Trophoblast cell (in vitro differentiated cells and primary cell): Measurements from ENCODE around the gene NECTIN2.

Source experiments
- DNase-seq, 2 donors: peaks; one replicate each; pipeline ENCODE4 v3.0.0-alpha.2; 2016
- H2AFZ ChIP-seq: 2 replicates; pipeline ENCODE4 v1.6.1; 2013; ENCODE audit warnings: low read length, moderate library complexity, mild to moderate bottlenecking; ENCODE audit not compliant: insufficient read depth, poor library complexity
- H2AK5ac ChIP-seq: 2 replicates; pipeline ENCODE4 v1.6.1; 2013; ENCODE audit warnings: mild to moderate bottlenecking, low read length
- H2BK120ac ChIP-seq: 2 replicates; pipeline ENCODE4 v1.6.1; 2013; ENCODE audit warnings: low read length, mild to moderate bottlenecking, moderate library complexity; ENCODE audit not compliant: insufficient read depth, poor library complexity
- H2BK12ac ChIP-seq: 2 replicates; pipeline ENCODE4 v1.6.1; 2013; ENCODE audit warnings: mild to moderate bottlenecking, low read length, moderate library complexity
- H2BK5ac ChIP-seq: 2 replicates; pipeline ENCODE4 v1.6.1; 2013; ENCODE audit warnings: low read length, low read depth, moderate library complexity, mild to moderate bottlenecking; ENCODE audit not compliant: poor library complexity
- H3K14ac ChIP-seq: 2 replicates; pipeline ENCODE4 v1.6.1; 2013; ENCODE audit warnings: mild to moderate bottlenecking, low read length
- H3K18ac ChIP-seq: 2 replicates; pipeline ENCODE4 v1.6.1; 2013; ENCODE audit warnings: mild to moderate bottlenecking, low read length
- H3K23ac ChIP-seq: 2 replicates; pipeline ENCODE4 v1.6.1; 2013; ENCODE audit warnings: low read length
- H3K27ac ChIP-seq: 2 replicates; pipeline ENCODE4 v1.5.1; 2013; ENCODE audit warnings: low read depth, mild to moderate bottlenecking, inconsistent platforms, low read length, moderate library complexity
- H3K27me3 ChIP-seq: 2 replicates; pipeline ENCODE4 v1.6.1; 2013; ENCODE audit warnings: inconsistent platforms, mild to moderate bottlenecking, low read length, moderate library complexity; ENCODE audit not compliant: insufficient read depth
- H3K36me3 ChIP-seq, 2 experiments: 1 replicate in 1 of 2; 2 replicates in 1 of 2; pipeline ENCODE4 v1.6.1; 2013; ENCODE audit warnings: low read length in 2 of 2, mild to moderate bottlenecking in 2 of 2, moderate library complexity in 1 of 2; ENCODE audit not compliant: insufficient read depth in 2 of 2, control insufficient read depth in 1 of 2
- H3K4ac ChIP-seq: 2 replicates; pipeline ENCODE4 v1.6.1; 2013; ENCODE audit warnings: low read depth, mild to moderate bottlenecking, low read length, moderate library complexity
- H3K4me1 ChIP-seq, 2 experiments: 1 replicate in 1 of 2; 2 replicates in 1 of 2; pipeline ENCODE4 v1.6.1; 2013; ENCODE audit warnings: low read length in 2 of 2, mild to moderate bottlenecking in 2 of 2, moderate library complexity in 1 of 2; ENCODE audit not compliant: insufficient read depth in 2 of 2, control insufficient read depth in 1 of 2
- H3K4me2 ChIP-seq: 2 replicates; pipeline ENCODE4 v1.6.1; 2013; ENCODE audit warnings: inconsistent platforms, mild to moderate bottlenecking, low read length, moderate library complexity
- H3K4me3 ChIP-seq: 2 replicates; pipeline ENCODE4 v1.5.1; 2013; ENCODE audit warnings: mild to moderate bottlenecking, low read depth, low read length, inconsistent platforms
- H3K79me1 ChIP-seq: one replicate; pipeline ENCODE4 v1.6.1; 2013; ENCODE audit warnings: low read length
- H3K79me2 ChIP-seq: 2 replicates; pipeline ENCODE4 v1.6.1; 2013; ENCODE audit warnings: low read length, mild to moderate bottlenecking; ENCODE audit not compliant: control insufficient read depth, insufficient read depth, poor library complexity
- H3K9ac ChIP-seq: 2 replicates; pipeline ENCODE4 v1.6.1; 2013; ENCODE audit warnings: mild to moderate bottlenecking, low read length
- H3K9me3 ChIP-seq: 2 replicates; pipeline ENCODE4 v1.6.1; 2013; ENCODE audit warnings: low read depth, mild to moderate bottlenecking, control low read depth, inconsistent platforms, low read length; ENCODE audit not compliant: insufficient read depth
- H4K12ac ChIP-seq: 2 replicates; pipeline ENCODE4 v1.6.1; 2013; ENCODE audit warnings: low read depth, mild to moderate bottlenecking, low read length, moderate library complexity
- H4K8ac ChIP-seq: 2 replicates; pipeline ENCODE4 v1.6.1; 2013; ENCODE audit warnings: low read depth, mild to moderate bottlenecking, low read length, moderate library complexity
- H4K91ac ChIP-seq: one replicate; pipeline ENCODE4 v1.6.1; 2013; ENCODE audit warnings: low read depth, mild to moderate bottlenecking, low read length, moderate library complexity
- WGBS: extraction: QIAGEN DNeasy Blood & Tissue Kit; methylation state at CpG from one replicate; pipeline ENCODE4 v1.1.7; 2013; ENCODE audit warnings: missing lambda C conversion rate; ENCODE audit not compliant: insufficient read length, insufficient coverage; ENCODE audit errors: extremely low coverage; 5-methylcytosine and 5-hydroxymethylcytosine counted together

Gene NECTIN2

DNA sequence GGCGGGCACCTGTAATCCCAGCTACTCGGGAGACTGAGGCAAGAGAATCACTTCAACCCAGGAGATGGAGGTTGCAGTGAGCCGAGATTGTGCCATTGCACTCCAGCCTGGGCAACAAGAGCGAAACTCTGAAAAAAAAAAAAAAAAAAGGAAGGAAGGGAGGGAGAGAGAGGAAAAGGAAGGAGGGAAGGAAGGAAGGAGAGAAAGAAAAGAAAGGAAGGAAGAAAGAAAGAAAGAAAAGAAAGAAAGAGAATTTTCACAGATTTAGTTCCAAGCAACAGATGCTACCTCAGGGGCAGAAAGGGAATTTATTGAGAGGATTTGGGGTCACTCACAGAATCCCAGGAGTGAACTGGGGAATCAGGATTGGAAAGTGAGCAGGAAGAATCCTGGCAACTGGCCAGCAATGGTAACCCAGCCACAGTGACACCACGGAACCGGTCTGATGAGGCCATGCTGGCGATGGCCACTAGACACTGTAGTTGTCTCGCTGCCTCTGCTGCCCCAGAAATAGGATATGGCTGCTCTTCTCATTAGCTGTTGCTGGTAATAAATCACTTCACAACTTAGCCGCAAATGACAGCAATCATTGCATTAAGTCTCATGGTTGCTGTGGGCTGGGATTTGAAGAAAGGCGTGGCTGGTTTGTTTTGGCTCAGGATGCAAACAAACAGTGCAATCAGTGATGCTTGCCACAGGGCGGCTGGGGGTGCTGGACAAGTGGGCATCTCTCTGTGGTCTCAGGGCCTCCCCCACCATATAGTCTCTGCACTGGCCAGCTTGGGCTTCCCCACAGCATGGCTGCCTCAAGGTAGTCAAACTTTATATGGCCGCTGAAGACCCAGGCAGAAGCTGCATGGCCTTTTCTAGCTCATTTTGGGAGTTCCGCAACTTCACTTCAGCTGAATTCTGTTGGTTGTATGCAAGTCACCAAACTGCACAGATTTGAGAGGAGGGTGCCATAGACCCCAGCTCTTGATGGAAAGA is 42.4 kb upstream of the NECTIN2 start:
- H4K8ac ChIP-seq = no peak overlapping the region
- H3K27ac ChIP-seq = no peak overlapping the region
- peaks cover 7 to 9% of the 10 kb centered on the region in 2 experiments for H3K4me1 ChIP-seq
- H3K27me3 ChIP-seq = no peaks in the 10 kb centered on the region
- no peak overlapping the region for H2BK120ac ChIP-seq
- WGBS = no CpG with 5 or more reads among the region's 13 CpGs
- no peak overlapping the region for H2AK5ac ChIP-seq
- H3K79me2 ChIP-seq = peaks cover 3% of the 10 kb centered on the region
- peaks cover 7% of the 10 kb centered on the region for H3K79me1 ChIP-seq
- no peak overlapping the region for H2AFZ ChIP-seq
- H3K4ac ChIP-seq = no peak overlapping the region
- H2BK5ac ChIP-seq = no peak overlapping the region
- H3K4me2 ChIP-seq = no peak overlapping the region
- H3K36me3 ChIP-seq = no peaks in the 10 kb centered on the region
- DNase-seq = peak in 1 of 2 donors; percentile 14
- no peak overlapping the region for H3K18ac ChIP-seq
- no peak overlapping the region for H4K91ac ChIP-seq
- no peak overlapping the region for H3K23ac ChIP-seq
- no peak overlapping the region for H2BK12ac ChIP-seq
- no peak overlapping the region for H3K14ac ChIP-seq
- no peak overlapping the region for H3K9ac ChIP-seq
- no peak overlapping the region for H4K12ac ChIP-seq
- H3K9me3 ChIP-seq = no peaks in the 10 kb centered on the region
- H3K4me3 ChIP-seq = no peak overlapping the region

DNA sequence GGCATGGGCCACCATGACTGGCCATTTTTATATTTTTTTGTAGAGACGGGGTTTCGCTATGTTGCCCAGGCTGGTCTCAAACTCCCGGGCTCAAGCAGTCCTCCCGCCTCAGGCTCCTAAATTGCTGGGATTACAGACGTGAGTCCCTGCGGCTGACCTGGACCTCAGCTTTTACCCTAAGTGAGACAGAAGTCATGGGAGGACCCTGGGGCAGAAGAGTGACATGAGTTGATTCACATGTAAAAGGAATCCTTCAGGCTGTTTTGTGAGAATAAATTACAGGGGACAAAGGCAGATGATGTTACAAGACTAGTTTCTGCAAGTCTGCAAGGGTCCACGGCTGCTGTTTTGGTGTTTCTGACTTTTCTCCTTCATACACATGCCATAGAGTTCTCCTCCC is 39.8 kb upstream of the NECTIN2 start:
- Histone ChIP-seq H3K18ac (no peak overlapping the region), H3K36me3 (no peaks in the 10 kb centered on the region), H3K79me1 (peaks cover 12% of the 10 kb centered on the region), H3K27ac (no peak overlapping the region), H4K12ac (no peak overlapping the region), H2BK12ac (no peak overlapping the region), H3K9ac (no peak overlapping the region), H2AFZ (no peak overlapping the region), H3K4ac (no peak overlapping the region), H4K8ac (no peak overlapping the region), H2BK5ac (no peak overlapping the region), H2AK5ac (no peak overlapping the region), H3K27me3 (no peaks in the 10 kb centered on the region), H3K4me1 (peaks cover 12 to 13% of the 10 kb centered on the region in 2 experiments), H3K23ac (no peak overlapping the region), H3K9me3 (no peaks in the 10 kb centered on the region), H3K4me2 (no peak overlapping the region), H3K14ac (no peak overlapping the region), H2BK120ac (no peak overlapping the region), H3K4me3 (no peak overlapping the region), H4K91ac (no peak overlapping the region), H3K79me2 (peaks cover 3% of the 10 kb centered on the region)
- WGBS = no CpG with 5 or more reads among the region's 7 CpGs
- DNase-seq = peak; percentile 73 to 85

DNA sequence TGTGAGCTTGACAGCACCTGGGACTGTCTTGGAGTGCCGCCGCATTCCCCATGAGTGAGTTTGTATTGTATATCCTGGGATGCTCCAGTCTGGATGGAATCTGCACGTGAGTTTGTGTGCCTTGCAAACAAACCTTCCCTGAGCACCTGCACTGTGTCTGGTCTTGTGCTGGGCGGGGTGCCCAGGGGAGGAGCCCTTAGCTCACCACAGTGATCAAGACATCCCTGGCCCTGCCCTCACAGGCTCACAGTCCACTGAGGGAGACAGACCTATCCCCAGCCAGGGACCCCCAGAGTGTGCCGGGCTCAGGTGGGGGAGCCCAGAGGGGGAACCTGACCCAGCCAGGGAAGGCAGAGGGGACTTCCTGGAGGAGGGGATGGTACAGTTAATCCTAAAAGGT is 38.9 kb upstream of the NECTIN2 start:
- Histone ChIP-seq H3K27ac (no peak overlapping the region), H3K27me3 (no peaks in the 10 kb centered on the region), H3K36me3 (no peaks in the 10 kb centered on the region), H3K23ac (no peak overlapping the region), H4K8ac (peak overlapping the region; percentile 24), H3K4me3 (no peak overlapping the region), H3K79me1 (peaks cover 12% of the 10 kb centered on the region), H4K91ac (peak overlapping the region; percentile 41), H3K4ac (no peak overlapping the region), H3K18ac (no peak overlapping the region), H2BK5ac (no peak overlapping the region), H3K4me2 (no peak overlapping the region), H2AK5ac (peak overlapping the region; percentile 45), H3K9ac (no peak overlapping the region), H2AFZ (no peak overlapping the region), H3K9me3 (no peaks in the 10 kb centered on the region), H4K12ac (no peak overlapping the region), H3K79me2 (peaks cover 3% of the 10 kb centered on the region), H2BK12ac (peak overlapping the region; percentile 68), H3K14ac (peak overlapping the region; percentile 17), H3K4me1 (peaks cover 12 to 13% of the 10 kb centered on the region in 2 experiments), H2BK120ac (no peak overlapping the region)
- WGBS = no CpG with 5 or more reads among the region's 5 CpGs
- DNase-seq = peak; percentile 71 to 80

DNA sequence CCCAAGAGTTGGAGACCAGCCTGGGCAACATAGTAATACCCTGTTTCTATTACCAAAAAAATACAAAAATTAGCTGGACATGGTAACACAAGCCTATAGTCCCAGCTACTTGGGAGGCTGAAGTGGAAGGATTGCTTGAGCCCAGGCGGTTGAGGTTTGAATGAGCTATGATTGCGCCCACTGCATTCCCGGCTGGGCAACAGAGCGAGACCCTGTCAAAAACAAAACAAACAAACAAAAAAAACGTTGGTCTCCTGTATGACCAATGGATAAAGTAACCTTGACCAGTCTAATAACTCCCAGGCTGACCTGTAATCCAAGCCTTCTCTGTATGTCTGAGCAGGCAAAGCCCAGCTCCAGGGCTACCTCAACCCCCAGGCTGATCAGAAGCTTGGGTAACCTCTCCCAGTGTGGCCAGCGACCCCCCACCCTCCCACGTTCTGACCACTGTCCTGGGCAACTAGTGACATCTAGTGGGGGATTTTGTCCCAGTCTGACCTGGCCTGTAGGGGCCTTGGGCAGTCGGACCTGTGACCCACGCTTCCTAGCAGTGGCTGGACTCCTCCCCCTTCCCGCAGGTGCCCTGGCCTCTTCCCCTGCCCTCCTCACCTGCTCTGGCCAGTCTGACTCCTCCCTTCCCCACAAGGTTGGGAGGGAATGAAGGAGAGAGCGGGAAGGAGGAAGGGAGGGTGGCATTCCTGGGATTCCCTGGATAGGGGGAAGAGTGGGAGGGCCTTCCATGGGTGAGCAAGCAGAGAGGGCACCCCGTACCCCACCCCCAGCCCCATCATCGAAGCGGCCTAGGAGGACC is 38.2 kb upstream of the NECTIN2 start:
- no peak overlapping the region for H4K12ac ChIP-seq
- no peak overlapping the region for H4K91ac ChIP-seq
- no peak overlapping the region for H4K8ac ChIP-seq

More for the DNA sequence above, 38.2 kb upstream of the NECTIN2 start:
- H3K9me3 ChIP-seq = no peaks in the 10 kb centered on the region
- no peak overlapping the region for H3K4me3 ChIP-seq
- peak; percentile 80 to 81 for DNase-seq
- no CpG with 5 or more reads among the region's 14 CpGs for WGBS
- no peak overlapping the region for H3K14ac ChIP-seq
- H3K18ac ChIP-seq = no peak overlapping the region
- H3K4me1 ChIP-seq = peaks cover 12 to 13% of the 10 kb centered on the region in 2 experiments
- H2AK5ac ChIP-seq = no peak overlapping the region
- no peak overlapping the region for H2BK5ac ChIP-seq
- H3K27ac ChIP-seq = no peak overlapping the region
- H2BK120ac ChIP-seq = no peak overlapping the region
- H3K4me2 ChIP-seq = peak overlapping the region; percentile 64
- no peak overlapping the region for H3K9ac ChIP-seq
- peaks cover 12% of the 10 kb centered on the region for H3K79me1 ChIP-seq
- no peak overlapping the region for H3K23ac ChIP-seq
- H3K36me3 ChIP-seq = no peaks in the 10 kb centered on the region
- no peak overlapping the region for H2BK12ac ChIP-seq
- no peaks in the 10 kb centered on the region for H3K27me3 ChIP-seq
- H3K4ac ChIP-seq = no peak overlapping the region
- peaks cover 3% of the 10 kb centered on the region for H3K79me2 ChIP-seq
- H2AFZ ChIP-seq = no peak overlapping the region
